Astrocyte (in vitro differentiated cells and primary cell): ENCODE results near the gene MMP23B. TPM values are rescaled to one million over a fixed set of nuclear protein-coding genes. Genes with fewer than 3 reads are reported as not detected.

Source experiments
- DNase-seq: peaks from one replicate; pipeline ENCODE4 v3.0.0-alpha.2; 2010; ENCODE audit warnings: low read depth
- FAIRE-seq: peaks from 2 replicates; lab custom pipeline; 2011; peaks lifted over from hg19 to GRCh38; lab: Jason Lieb, UNC
- H2AFZ ChIP-seq: 2 replicates; pipeline ENCODE4 v1.6.0; 2012; ENCODE audit warnings: low read depth, low read length, inconsistent platforms
- H3K27ac ChIP-seq: 2 replicates; pipeline ENCODE4 v1.5.1; 2011; ENCODE audit warnings: low read depth, low read length, inconsistent platforms
- H3K27me3 ChIP-seq: 2 replicates; pipeline ENCODE4 v1.6.0; 2011; ENCODE audit warnings: low read length, inconsistent platforms; ENCODE audit not compliant: insufficient read depth
- H3K36me3 ChIP-seq: 2 replicates; pipeline ENCODE4 v1.5.1; 2011; ENCODE audit warnings: low read length, inconsistent platforms; ENCODE audit not compliant: insufficient read depth
- H3K4me1 ChIP-seq: 2 replicates; pipeline ENCODE4 v1.5.1; 2011; ENCODE audit warnings: low read length, inconsistent platforms; ENCODE audit not compliant: insufficient read depth
- H3K4me2 ChIP-seq: 2 replicates; pipeline ENCODE4 v1.6.0; 2012; ENCODE audit warnings: low read length, inconsistent platforms
- H3K4me3 ChIP-seq: 2 replicates; pipeline ENCODE4 v1.5.1; 2011; ENCODE audit warnings: low read depth, mild to moderate bottlenecking, low read length, inconsistent platforms; ENCODE audit not compliant: insufficient read depth
- H3K79me2 ChIP-seq: 2 replicates; pipeline ENCODE4 v1.6.0; 2012; ENCODE audit warnings: mild to moderate bottlenecking, low read length, inconsistent platforms; ENCODE audit not compliant: insufficient read depth
- H3K9ac ChIP-seq: 2 replicates; pipeline ENCODE4 v1.6.0; 2012; ENCODE audit warnings: mild to moderate bottlenecking, low read length, inconsistent platforms
- H3K9me3 ChIP-seq: 2 replicates; pipeline ENCODE4 v1.5.1; 2012; ENCODE audit warnings: low read depth, mild to moderate bottlenecking, low read length, inconsistent platforms; ENCODE audit not compliant: insufficient read depth
- H4K20me1 ChIP-seq: 2 replicates; pipeline ENCODE4 v1.6.0; 2012; ENCODE audit warnings: low read length, inconsistent platforms; ENCODE audit not compliant: insufficient read depth
- H3K27ac Mint-ChIP-seq: one replicate; pipeline ENCODE4 v1.8.0; 2021; ENCODE audit warnings: mild to moderate bottlenecking, mixed read lengths; ENCODE audit not compliant: unreplicated experiment
- H3K27me3 Mint-ChIP-seq: one replicate; pipeline ENCODE4 v1.8.0; 2021; ENCODE audit warnings: low read depth, mixed read lengths; ENCODE audit not compliant: unreplicated experiment
- H3K36me3 Mint-ChIP-seq: one replicate; pipeline ENCODE4 v1.8.0; 2021; ENCODE audit warnings: low read depth, mixed read lengths; ENCODE audit not compliant: unreplicated experiment
- H3K4me1 Mint-ChIP-seq: one replicate; pipeline ENCODE4 v1.8.0; 2021; ENCODE audit warnings: low read depth, mixed read lengths; ENCODE audit not compliant: unreplicated experiment
- H3K4me3 Mint-ChIP-seq: one replicate; pipeline ENCODE4 v1.8.0; 2021; ENCODE audit warnings: mild to moderate bottlenecking, moderate library complexity, mixed read lengths; ENCODE audit not compliant: unreplicated experiment
- H3K9me3 Mint-ChIP-seq: one replicate; pipeline ENCODE4 v1.8.0; 2021; ENCODE audit warnings: mild to moderate bottlenecking, mixed read lengths; ENCODE audit not compliant: unreplicated experiment
- CTCF ChIP-seq: IDR thresholded peaks from 2 replicates; pipeline ENCODE4 v1.5.1; 2011; ENCODE audit warnings: low read depth, mild to moderate bottlenecking, inconsistent platforms, low read length, moderate library complexity; ENCODE audit not compliant: insufficient read depth
- EZH2 ChIP-seq: IDR thresholded peaks from 2 replicates; pipeline ENCODE4 v1.6.1; 2012; ENCODE audit warnings: mild to moderate bottlenecking, low read length, inconsistent platforms; ENCODE audit not compliant: insufficient read depth
- total RNA-seq: library from RNA; stranded (reverse); gene quantifications from 2 replicates; pipeline ENCODE4 v1.2.1, GENCODE V29; 2021

The MMP23B gene
- total RNA-seq, 1 donor from 2014 or later: 40.7 TPM

- H3K27me3 Mint-ChIP-seq: no peaks in the 10 kb centered on the region
- no peak overlapping the region for H3K27ac ChIP-seq
- H2AFZ ChIP-seq: no peak overlapping the region
- no peak overlapping the region for H3K4me3 Mint-ChIP-seq
- no peaks in the 10 kb centered on the region for H3K36me3 Mint-ChIP-seq
- DNase-seq (no peak), FAIRE-seq (no peak)
- H3K27me3 ChIP-seq: no peaks in the 10 kb centered on the region
- no peak overlapping the region for H3K27ac Mint-ChIP-seq
- no peaks in the 10 kb centered on the region for H3K79me2 ChIP-seq
- peaks cover 8% of the 10 kb centered on the region for H3K4me1 Mint-ChIP-seq
- peaks cover 32% of the 10 kb centered on the region for H4K20me1 ChIP-seq
- H3K9ac ChIP-seq: no peak overlapping the region
- H3K9me3 Mint-ChIP-seq: no peaks in the 10 kb centered on the region
- no peaks in the 10 kb centered on the region for H3K36me3 ChIP-seq
- peaks cover 9% of the 10 kb centered on the region for H3K4me1 ChIP-seq
- no peak for TF ChIP-seq EZH2
- TF ChIP-seq CTCF: no peak
- H3K9me3 ChIP-seq: no peaks in the 10 kb centered on the region
- no peak overlapping the region for H3K4me3 ChIP-seq
- H3K4me2 ChIP-seq: no peak overlapping the region
Observed at GRCh38 chr1:1625404-1625775, 6.6 kb upstream of the MMP23B start.

GRCh38 chr1:1625824-1626206 lies 6.2 kb upstream of the MMP23B start:
- Mint-ChIP-seq H3K27ac (no peak overlapping the region), H3K4me3 (no peak overlapping the region), H3K9me3 (no peaks in the 10 kb centered on the region), H3K36me3 (no peaks in the 10 kb centered on the region), H3K27me3 (no peaks in the 10 kb centered on the region), H3K4me1 (peaks cover 8% of the 10 kb centered on the region)
- Histone ChIP-seq H3K4me1 (peaks cover 9% of the 10 kb centered on the region), H3K36me3 (no peaks in the 10 kb centered on the region), H3K27me3 (no peaks in the 10 kb centered on the region), H3K4me3 (no peak overlapping the region), H3K79me2 (no peaks in the 10 kb centered on the region), H3K4me2 (no peak overlapping the region), H3K9ac (no peak overlapping the region), H2AFZ (no peak overlapping the region), H3K9me3 (no peaks in the 10 kb centered on the region), H4K20me1 (peaks cover 27% of the 10 kb centered on the region), H3K27ac (no peak overlapping the region)
- FAIRE-seq (no peak), DNase-seq (no peak)
- TF ChIP-seq CTCF (no peak), EZH2 (no peak)

GRCh38 chr1:1626207-1627141 lies 5.5 kb upstream of the MMP23B start:
- Mint-ChIP-seq H3K27me3 (no peaks in the 10 kb centered on the region), H3K4me3 (no peak overlapping the region), H3K9me3 (no peaks in the 10 kb centered on the region), H3K4me1 (peaks cover 8% of the 10 kb centered on the region), H3K27ac (no peak overlapping the region), H3K36me3 (no peaks in the 10 kb centered on the region)
- Histone ChIP-seq H3K27me3 (no peaks in the 10 kb centered on the region), H3K36me3 (no peaks in the 10 kb centered on the region), H3K9me3 (no peaks in the 10 kb centered on the region), H3K79me2 (no peaks in the 10 kb centered on the region), H3K4me3 (no peak overlapping the region), H3K4me1 (peaks cover 9% of the 10 kb centered on the region), H3K27ac (no peak overlapping the region), H4K20me1 (peaks cover 21% of the 10 kb centered on the region), H2AFZ (no peak overlapping the region), H3K4me2 (no peak overlapping the region), H3K9ac (no peak overlapping the region)
- DNase-seq (no peak), FAIRE-seq (no peak)
- no peak for TF ChIP-seq CTCF
- no peak for TF ChIP-seq EZH2
